Testis (tissue), 3 donors: Measurements from ENCODE around the gene IPO11. TPM values are rescaled to one million over a fixed set of nuclear protein-coding genes. Genes with fewer than 3 reads are reported as not detected.

Experiments
- DNase-seq: peaks from one replicate; pipeline ENCODE4 v3.0.0-alpha.2; 2019
- H3K27ac ChIP-seq, 2 donors: fragments of 200-600 bp; sonication (generic); one replicate each; pipeline ENCODE4 v1.5.1; 2019
- H3K27me3 ChIP-seq: fragments of 200-600 bp; sonication (generic); one replicate; pipeline ENCODE4 v1.5.1; 2019
- H3K36me3 ChIP-seq: fragments of 200-600 bp; sonication (generic); one replicate; pipeline ENCODE4 v1.5.1; 2017; ENCODE audit warnings: low read depth; ENCODE audit errors: missing control alignments
- H3K4me1 ChIP-seq: fragments of 200-600 bp; sonication (generic); one replicate; pipeline ENCODE4 v1.5.1; 2019
- H3K4me3 ChIP-seq, 2 donors: fragments of 200-600 bp; sonication (generic); one replicate each; pipeline ENCODE4 v1.5.1; 2017 to 2019
- H3K9me3 ChIP-seq: fragments of 200-600 bp; sonication (generic); one replicate; pipeline ENCODE4 v1.5.1; 2017
- CTCF ChIP-seq, 3 experiments: fragments of 450-650 bp in 2 of 3; fragments of 200-600 bp in 1 of 3; sonication (generic) in 1 of 3; IDR thresholded peaks; one replicate each; pipeline ENCODE4 v1.5.1; 2016 to 2019; ENCODE audit warnings: antibody characterized with exemption in 3 of 3, mild to moderate bottlenecking in 2 of 3, moderate library complexity in 1 of 3
- POLR2A ChIP-seq: fragments of 450-650 bp; IDR thresholded peaks from one replicate; pipeline ENCODE4 v1.6.1; 2017; ENCODE audit warnings: antibody characterized with exemption, mild to moderate bottlenecking, moderate library complexity
- WGBS, 2 donors: methylation state at CpG; one replicate each; pipeline ENCODE4 v1.1.5; 2018; 5-methylcytosine and 5-hydroxymethylcytosine counted together
- intact Hi-C: fragments of 100-400 bp; cut with DNase I; formaldehyde crosslinking; loops from one replicate; pipeline ENCODE4 v1.15.1; 2023; ENCODE audit warnings: low total_unique reads
- polyA plus RNA-seq: library from polyadenylated mRNA; stranded (reverse); fragments of 350-450 nt; fragmentation: Illumina TruSeq; extraction: RNeasy Lipid Tissue Mini Kit (QIAGEN cat#74804); gene quantifications from one replicate; pipeline ENCODE4 v1.2.3, GENCODE V29; 2014; ENCODE audit warnings: low read depth, low replicate concordance; ENCODE audit not compliant: insufficient read depth
- total RNA-seq, 2 donors: library from RNA; depleted of rRNA; stranded (reverse); fragments of >200 nt; gene quantifications; one replicate each; pipeline ENCODE4 v1.2.3, GENCODE V29; 2016

Gene IPO11
- total and polyA plus RNA-seq, 3 donors from 2014 or later, result 50.3 to 74.5 (median 67.3) TPM

- WGBS, 2 donors, result 79 to 90% methylated on average over 1 of the region's 1 CpG
- Histone ChIP-seq H3K27ac (no peak overlapping the region), H3K36me3 (no peaks in the 10 kb centered on the region), H3K4me1 (no peaks in the 10 kb centered on the region), H3K27me3 (no peaks in the 10 kb centered on the region), H3K9me3 (no peaks in the 10 kb centered on the region), H3K4me3 (no peak overlapping the region)
- DNase-seq, result no peak
- intact Hi-C loops, result no loop called here
- TF ChIP-seq CTCF (IDR thresholded peaks at IDR 0.05) (no peak), POLR2A (no peak)
Observed at GRCh38 chr5:62473209-62473608, 60.6 kb downstream of the IPO11 start.

GRCh38 chr5:62475072-62475471, 62.5 kb downstream of the IPO11 start:
- intact Hi-C loops, result no loop called here
- DNase-seq, result no peak
- Histone ChIP-seq H3K4me1 (no peaks in the 10 kb centered on the region), H3K4me3 (no peak overlapping the region), H3K36me3 (no peaks in the 10 kb centered on the region), H3K27me3 (no peaks in the 10 kb centered on the region), H3K9me3 (no peaks in the 10 kb centered on the region), H3K27ac (no peak overlapping the region)
- WGBS, 2 donors, result 91 to 94% methylated on average over 9 of the region's 9 CpGs
- no peak for TF ChIP-seq POLR2A
- TF ChIP-seq CTCF (IDR thresholded peaks at IDR 0.05), result no peak

GRCh38 chr5:62477801-62478200, 65.2 kb downstream of the IPO11 start:
- Histone ChIP-seq H3K27me3 (no peaks in the 10 kb centered on the region), H3K4me3 (no peak overlapping the region), H3K27ac (no peak overlapping the region), H3K36me3 (no peaks in the 10 kb centered on the region), H3K9me3 (no peaks in the 10 kb centered on the region), H3K4me1 (no peaks in the 10 kb centered on the region)
- TF ChIP-seq CTCF (IDR thresholded peaks at IDR 0.05), result no peak
- TF ChIP-seq POLR2A, result no peak
- 86 to 94% methylated on average over 2 of the region's 2 CpGs for WGBS, 2 donors
- intact Hi-C loops, result no loop called here
- no peak for DNase-seq

- 90 to 93% methylated on average over 2 of the region's 2 CpGs for WGBS, 2 donors
- no peaks in the 10 kb centered on the region for H3K36me3 ChIP-seq
Observed at GRCh38 chr5:62483556-62483955, 71.0 kb downstream of the IPO11 start.

More at GRCh38 chr5:62483556-62483955, 71.0 kb downstream of the IPO11 start:
- intact Hi-C loops, result no loop called here
- H3K27ac ChIP-seq, result no peak overlapping the region
- DNase-seq, result no peak
- H3K9me3 ChIP-seq, result no peaks in the 10 kb centered on the region
- TF ChIP-seq CTCF (IDR thresholded peaks at IDR 0.05), result no peak
- TF ChIP-seq POLR2A, result no peak
- no peak overlapping the region for H3K4me3 ChIP-seq
- H3K27me3 ChIP-seq, result no peaks in the 10 kb centered on the region
- no peaks in the 10 kb centered on the region for H3K4me1 ChIP-seq
